Hepatic stellate cell (primary cell): ENCODE measurements around the gene KLF11.
A peak's percentile ranks its signal among the peaks of the same experiment; 100 is the strongest.
"Not testable (repeated sequence)": the region's sequence is repeated elsewhere in the genome, so short reads cannot be mapped to it uniquely, and the experiment has no call there.

ENCODE experiments used
- DNase-seq: peaks from one replicate; pipeline ENCODE4 v3.0.0; 2011; ENCODE audit warnings: low spot score

The KLF11 gene

DNA sequence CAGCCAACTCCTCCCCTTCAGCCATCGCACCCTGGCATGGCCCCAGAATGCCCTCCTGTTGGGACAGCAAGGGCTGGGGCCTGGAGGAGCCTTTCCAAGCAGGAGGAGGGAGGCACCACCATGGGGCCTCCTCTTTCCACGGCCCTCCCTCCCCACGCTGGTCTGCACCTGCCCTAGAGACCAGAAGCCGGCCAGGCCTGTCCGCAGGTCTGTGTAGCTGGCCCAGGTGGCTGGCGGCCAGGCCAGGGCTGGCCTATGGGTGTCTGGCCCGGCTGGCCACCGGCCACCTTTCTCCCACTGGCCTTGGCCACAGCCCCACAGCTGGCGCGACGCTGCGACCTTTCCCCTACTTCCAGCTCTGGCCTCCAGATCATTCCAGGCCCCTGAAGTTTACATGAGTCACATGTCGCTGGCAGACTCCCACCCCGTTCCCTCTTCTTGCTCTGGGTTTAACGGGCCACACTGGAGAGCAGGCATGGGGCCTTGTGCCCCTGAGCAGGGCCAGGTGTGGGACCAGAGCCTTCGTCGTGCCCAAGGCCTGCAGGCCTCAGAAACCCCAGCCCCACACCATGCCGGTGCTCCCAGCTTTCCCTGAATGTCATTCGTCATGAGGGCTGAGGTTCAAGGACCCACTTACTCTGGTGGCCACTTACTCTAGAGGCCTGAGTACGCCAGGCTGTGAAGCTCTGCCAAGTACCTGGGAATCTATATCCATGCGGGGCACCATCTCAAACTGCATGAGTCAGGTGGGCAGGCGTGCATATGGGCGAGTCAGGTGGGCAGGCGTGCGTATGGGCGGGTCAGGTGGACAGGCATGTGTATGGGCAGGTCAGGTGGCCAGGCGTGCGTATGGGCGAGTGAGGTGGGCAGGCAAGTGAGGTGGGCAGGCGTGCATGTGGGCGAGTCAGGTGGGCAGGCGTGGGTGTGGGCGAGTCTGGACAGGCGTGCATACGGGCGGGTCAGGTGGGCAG is 33.3 kb upstream of the KLF11 start:
- peak; percentile 79 for DNase-seq

GRCh38 chr2:10010861-10011605 is 32.3 kb upstream of the KLF11 start:
- DNase-seq, result not testable (repeated sequence)

DNA sequence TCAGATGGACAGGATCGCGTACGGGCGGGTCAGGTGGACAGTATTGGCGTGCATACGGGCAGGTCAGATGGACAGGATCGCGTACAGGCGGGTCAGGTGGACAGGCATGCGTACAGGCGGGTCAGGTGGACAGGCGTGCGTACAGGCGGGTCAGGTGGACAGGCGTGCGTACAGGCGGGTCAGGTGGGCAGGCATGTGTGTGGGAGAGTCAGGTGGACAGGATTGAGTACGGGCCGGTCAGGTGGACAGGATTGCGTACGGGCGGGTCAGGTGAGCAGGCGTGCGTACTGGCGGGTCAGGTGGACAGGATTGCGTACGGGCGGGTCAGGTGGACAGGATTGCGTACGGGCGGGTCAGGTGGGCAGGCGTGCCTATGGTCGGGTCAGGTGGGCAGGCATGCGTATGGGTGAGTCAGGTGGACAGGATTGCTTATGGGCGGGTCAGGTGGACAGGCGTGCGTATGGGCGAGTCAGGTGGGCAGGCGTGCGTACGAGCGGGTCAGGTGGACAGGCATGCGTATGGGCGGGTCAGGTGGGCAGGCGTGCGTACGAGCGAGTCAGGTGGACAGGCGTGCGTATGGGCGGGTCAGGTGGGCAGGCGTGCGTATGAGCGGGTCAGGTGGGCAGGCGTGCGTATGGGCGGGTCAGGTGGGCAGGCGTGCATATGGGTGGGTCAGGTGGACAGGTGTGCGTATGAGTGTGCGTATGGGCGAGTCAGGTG is 31.6 kb upstream of the KLF11 start:
- DNase-seq, result not testable (repeated sequence)

GRCh38 chr2:10012366-10012962 is 30.9 kb upstream of the KLF11 start:
- DNase-seq, result not testable (repeated sequence)

DNA sequence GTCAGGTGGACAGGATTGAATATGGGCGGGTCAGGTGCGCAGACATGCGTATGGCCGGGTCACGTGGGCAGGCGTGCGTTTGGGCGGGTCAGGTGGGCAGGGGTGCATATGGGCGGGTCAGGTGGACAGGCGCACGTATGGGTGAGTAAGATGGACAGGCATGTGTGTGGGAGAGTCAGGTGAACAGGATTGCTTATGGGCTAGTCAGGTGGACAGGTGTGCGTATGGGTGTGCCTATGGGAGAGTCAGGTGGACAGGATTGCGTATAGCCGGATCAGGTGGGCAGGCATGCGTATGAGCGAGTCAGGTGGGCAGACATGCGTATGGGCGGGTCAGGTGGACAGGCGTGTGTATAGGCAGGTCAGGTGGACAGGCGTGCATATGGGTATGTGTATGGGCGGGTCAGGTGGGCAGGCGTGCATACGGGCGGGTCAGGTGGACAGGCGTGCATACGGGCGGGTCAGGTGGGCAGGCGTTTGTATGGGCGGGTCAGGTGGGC is 30.3 kb upstream of the KLF11 start:
- no peak for DNase-seq

GRCh38 chr2:10013651-10014417 is 29.5 kb upstream of the KLF11 start:
- not testable (repeated sequence) for DNase-seq

GRCh38 chr2:10014418-10015190 is 28.7 kb upstream of the KLF11 start:
- no peak for DNase-seq

DNA sequence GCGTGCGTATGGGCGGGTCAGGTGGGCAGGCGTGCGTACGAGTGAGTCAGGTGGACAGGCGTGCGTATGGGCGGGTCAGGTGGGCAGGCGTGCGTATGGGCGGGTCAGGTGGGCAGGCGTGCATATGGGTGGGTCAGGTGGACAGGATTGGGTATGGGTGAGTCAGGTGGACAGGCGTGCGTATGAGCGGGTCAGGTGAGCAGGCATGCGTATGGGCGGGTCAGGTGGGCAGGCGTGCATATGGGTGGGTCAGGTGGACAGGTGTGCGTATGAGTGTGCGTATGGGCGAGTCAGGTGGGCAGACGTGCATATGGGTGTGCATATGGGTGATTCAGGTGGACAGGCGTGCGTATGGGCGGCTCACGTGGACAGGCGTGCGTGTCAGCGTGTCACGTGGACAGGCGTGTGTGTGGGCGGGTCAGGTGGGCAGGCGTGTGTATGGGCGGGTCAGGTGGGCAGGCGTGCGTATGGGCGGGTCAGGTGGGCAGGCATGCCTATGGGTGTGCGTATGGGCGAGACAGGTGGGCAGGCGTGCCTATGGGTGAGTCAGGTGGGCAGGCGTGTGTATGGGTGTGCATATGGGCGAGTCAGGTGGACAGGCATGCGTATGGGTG is 27.9 kb upstream of the KLF11 start:
- not testable (repeated sequence) for DNase-seq

GRCh38 chr2:10016001-10016801 is 27.1 kb upstream of the KLF11 start:
- DNase-seq, result no peak

DNA sequence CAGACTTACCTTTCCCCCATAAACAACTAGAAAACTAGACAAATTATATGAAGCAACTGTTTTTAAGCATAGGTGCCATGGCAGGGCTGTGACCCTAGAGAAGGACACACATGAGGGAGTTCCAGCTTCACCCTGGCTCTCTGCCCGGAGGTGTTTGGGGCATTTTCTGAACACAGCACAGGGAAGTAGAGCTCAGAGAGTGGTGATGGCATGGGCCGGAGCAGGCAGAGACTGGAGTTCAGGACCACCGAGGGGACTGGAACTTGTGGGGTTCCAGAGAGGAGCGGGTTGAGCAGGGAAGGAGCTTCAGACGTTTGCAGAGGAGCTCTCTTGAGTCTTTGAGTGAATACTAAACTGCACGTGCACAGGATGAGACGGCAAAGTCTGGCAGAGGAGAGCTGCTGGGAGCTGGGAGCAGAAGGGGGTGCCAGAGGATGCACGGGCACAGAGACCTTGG is 26.5 kb upstream of the KLF11 start:
- DNase-seq, result no peak

DNA sequence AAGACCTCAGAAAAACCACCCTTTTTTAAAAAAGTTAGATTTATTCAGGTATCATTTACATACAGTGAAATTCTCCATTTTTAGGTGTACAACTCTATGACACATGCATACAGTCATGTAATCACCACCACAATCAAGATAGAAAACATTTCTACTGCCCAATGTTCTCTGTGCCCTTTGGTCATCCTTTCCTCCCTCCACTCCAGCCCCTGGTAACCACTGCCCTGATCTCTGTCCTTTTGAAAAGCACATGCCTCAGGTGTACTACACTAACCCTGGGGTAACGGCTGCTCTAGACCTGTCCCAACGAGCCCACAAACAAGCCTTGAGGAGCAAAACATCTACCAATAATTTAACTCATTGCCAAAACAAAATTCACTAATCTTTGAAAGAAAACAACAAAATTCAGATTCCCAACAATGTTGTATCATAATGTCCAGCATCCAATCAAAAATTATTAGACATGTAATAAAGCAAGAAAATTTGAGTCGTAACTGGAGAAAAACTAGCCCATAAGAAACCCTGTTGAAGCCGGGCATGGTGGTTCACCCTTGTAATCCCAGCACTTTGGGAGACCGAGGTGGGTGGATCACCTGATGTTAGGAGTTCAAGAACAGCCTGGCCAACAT is 25.9 kb upstream of the KLF11 start:
- no peak for DNase-seq

DNA sequence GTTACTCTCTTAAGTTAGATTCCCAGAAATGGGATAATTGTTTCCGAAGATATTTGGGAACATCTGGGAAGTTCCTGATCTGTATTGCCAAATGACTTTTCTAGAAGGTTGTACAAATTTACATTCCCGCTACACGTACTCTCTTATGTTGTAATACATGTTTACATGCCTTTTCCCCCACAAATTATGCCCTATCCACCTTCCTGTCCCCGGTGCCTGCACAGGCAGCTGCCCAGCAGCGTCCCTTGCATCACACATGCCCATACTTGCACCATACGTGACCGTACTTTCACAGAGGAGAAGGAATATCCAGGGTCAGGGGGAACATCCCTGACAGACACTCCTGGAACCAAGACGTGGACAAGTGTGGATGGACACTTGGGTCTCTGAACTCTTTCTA is 24.2 kb upstream of the KLF11 start:
- DNase-seq, result no peak

DNA sequence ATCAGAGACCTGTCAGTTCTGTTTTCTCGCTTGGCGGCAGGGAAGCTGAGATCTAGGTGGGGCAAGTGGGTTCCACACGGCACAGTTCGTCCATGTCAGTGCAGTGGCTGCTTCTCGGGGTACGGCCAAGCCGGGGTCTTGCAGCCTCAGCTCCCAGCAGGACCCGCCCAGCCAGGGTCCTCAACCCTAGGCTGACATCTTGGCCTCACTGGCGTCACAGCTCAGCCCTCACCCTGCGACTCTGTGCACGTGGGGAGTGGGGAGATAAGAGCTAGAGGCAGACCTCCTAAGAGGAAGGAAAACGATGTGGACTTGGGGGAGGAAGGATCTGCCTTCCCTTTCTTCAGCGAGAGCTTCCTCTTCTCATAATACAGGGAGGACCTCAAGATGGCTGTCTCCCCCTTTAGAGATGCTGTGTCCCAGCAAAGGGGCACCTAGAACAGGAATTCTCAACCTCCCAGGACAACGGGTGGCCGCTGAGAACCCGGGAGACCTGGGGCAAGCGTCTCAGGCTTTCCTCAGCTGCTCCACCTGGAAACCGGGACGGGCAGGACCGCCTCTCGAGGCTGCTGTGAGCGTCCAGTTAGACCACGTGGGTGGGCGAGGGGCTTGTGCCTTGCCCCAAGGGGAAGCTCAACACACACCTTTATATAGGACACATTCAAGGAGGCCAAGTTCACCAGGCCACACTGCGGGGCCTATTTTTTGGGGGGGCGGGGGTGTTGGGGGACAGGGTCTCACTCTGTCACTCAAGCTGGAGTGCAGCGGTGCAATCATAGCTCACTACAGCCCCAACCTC is 23.5 kb upstream of the KLF11 start:
- no peak for DNase-seq

DNA sequence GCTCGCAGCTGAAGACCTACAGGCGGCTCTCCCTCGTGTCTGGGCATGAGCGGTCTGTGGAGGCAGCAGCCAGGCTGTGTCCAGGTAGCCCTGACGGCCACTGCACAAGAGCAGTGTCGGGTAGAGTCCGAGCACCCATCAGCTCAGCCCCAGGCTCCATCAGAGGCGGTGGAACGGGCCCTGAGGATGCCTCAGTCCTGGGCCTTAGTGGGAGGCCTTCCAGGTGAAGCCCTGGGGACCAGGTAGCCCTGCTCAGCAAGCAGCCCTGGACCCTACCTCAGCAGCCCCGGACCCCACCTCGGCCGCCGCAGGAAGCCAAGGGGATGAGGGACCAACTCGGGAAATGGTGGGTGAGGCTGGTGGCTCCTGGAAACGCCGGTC is 21.3 kb upstream of the KLF11 start:
- no peak for DNase-seq

DNA sequence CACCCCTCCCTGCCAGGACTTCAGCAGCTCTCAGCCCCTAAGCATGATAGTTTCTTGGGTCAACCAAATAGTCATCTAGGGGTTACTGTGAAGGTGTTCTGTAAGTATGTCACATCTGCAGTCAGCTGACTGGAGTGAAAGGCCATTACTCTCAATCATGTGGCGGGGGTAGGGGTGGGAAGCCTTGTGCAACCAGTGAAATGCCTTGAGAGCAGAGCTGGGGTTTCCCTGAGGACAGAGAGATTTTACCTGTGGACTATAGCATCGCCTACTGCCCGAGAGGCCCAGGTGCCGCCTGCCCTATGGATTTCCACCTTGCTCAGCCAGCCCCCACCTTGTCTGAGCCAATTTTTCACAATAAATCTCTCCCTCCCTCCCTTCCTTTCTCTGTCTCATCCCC is 20.9 kb upstream of the KLF11 start:
- no peak for DNase-seq

DNA sequence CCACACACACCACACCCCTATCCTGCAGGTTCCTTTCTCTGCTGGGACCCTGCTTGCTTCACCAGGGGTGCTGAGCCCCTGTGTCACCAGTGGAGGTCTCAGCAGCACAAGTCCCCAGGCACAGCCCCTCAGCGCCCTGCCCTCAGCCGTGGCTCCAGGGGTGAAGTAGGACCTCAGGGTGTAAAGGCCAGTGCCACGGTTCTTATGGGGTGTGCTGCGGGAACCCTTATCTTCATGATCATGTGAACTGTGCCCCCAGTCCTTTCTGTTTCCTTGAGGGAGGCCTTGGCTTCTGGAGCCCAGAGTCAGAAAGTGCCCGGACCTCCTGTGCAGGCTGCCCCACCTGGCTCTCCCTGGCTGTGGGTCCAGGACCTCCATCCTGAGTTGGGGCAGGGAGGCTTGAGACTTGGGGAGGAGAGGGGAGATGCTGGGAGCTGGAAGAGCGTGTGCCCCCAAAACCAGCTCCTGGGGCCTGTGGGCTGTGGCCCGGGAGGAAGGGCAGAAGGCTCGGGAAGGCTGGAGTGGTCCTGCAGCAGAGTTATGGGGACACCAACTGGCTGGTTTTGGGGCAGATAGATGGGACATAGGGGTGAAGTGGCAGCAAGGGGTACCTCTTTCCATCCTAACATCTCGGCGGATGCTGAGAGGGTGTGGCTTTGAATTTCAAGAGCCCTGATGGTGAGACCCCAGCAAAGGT is 20.2 kb upstream of the KLF11 start:
- DNase-seq, result no peak
